Mesenchymal stem cell (in vitro differentiated cells and primary cell): ENCODE measurements around the gene DTNB.

Source experiments
- DNase-seq: peaks from one replicate; pipeline ENCODE4 v3.0.0-alpha.2; 2013
- H2AFZ ChIP-seq: one replicate; pipeline ENCODE4 v1.6.1; 2013; ENCODE audit warnings: low read depth, mild to moderate bottlenecking, control low read depth, inconsistent platforms, low read length, moderate library complexity
- H2AK5ac ChIP-seq: 2 replicates; pipeline ENCODE4 v1.6.1; 2013; ENCODE audit warnings: low read length, moderate library complexity, mild to moderate bottlenecking, inconsistent platforms; ENCODE audit not compliant: severe bottlenecking
- H2BK120ac ChIP-seq: one replicate; pipeline ENCODE4 v1.6.1; 2013; ENCODE audit warnings: low read depth, mild to moderate bottlenecking, inconsistent platforms, low read length, moderate library complexity
- H2BK12ac ChIP-seq, 2 experiments: one replicate each; pipeline ENCODE4 v1.6.1; 2013; ENCODE audit warnings: inconsistent platforms in 2 of 2, low read length in 2 of 2, mild to moderate bottlenecking in 2 of 2, moderate library complexity in 2 of 2, control low read depth in 1 of 2
- H2BK15ac ChIP-seq: one replicate; pipeline ENCODE4 v1.6.1; 2013; ENCODE audit warnings: mild to moderate bottlenecking, low read depth, inconsistent platforms; ENCODE audit not compliant: poor library complexity, severe bottlenecking
- H2BK5ac ChIP-seq: 2 replicates; pipeline ENCODE4 v1.6.1; 2013; ENCODE audit warnings: low read depth, mild to moderate bottlenecking, low read length, control low read depth, inconsistent platforms; ENCODE audit not compliant: poor library complexity, severe bottlenecking
- H3K14ac ChIP-seq, 2 experiments: one replicate each; pipeline ENCODE4 v1.6.1; 2013; ENCODE audit warnings: inconsistent platforms in 2 of 2, low read length in 2 of 2, control low read depth in 1 of 2, mild to moderate bottlenecking in 1 of 2, moderate library complexity in 1 of 2
- H3K18ac ChIP-seq, 2 experiments: one replicate each; pipeline ENCODE4 v1.6.1; 2013; ENCODE audit warnings: inconsistent platforms in 2 of 2, low read length in 2 of 2, control low read depth in 1 of 2, low read depth in 1 of 2, mild to moderate bottlenecking in 1 of 2
- H3K23ac ChIP-seq, 2 experiments: one replicate each; pipeline ENCODE4 v1.6.1; 2013; ENCODE audit warnings: inconsistent platforms in 2 of 2, low read length in 2 of 2, mild to moderate bottlenecking in 2 of 2, moderate library complexity in 2 of 2, control low read depth in 1 of 2
- H3K27ac ChIP-seq: 2 replicates; pipeline ENCODE4 v1.5.1; 2013; ENCODE audit warnings: mild to moderate bottlenecking, moderate library complexity, low read length, control low read depth, inconsistent platforms; ENCODE audit not compliant: poor library complexity, severe bottlenecking
- H3K27me3 ChIP-seq, 2 experiments: 2 replicates each; pipeline versions ENCODE4 v1.6.1 to v1.7.0; 2013; ENCODE audit warnings: low read length in 2 of 2, mild to moderate bottlenecking in 2 of 2, moderate library complexity in 2 of 2, control low read depth in 1 of 2, inconsistent platforms in 1 of 2; ENCODE audit not compliant: control insufficient read depth in 1 of 2, insufficient read depth in 1 of 2
- H3K36me3 ChIP-seq, 2 experiments: 2 replicates each; pipeline versions ENCODE4 v1.6.1 to v1.7.0; 2013; ENCODE audit warnings: low read length in 2 of 2, control low read depth in 1 of 2, inconsistent platforms in 1 of 2, low read depth in 1 of 2, mild to moderate bottlenecking in 1 of 2; ENCODE audit not compliant: insufficient read depth in 2 of 2, control insufficient read depth in 1 of 2
- H3K4ac ChIP-seq, 2 experiments: one replicate each; pipeline ENCODE4 v1.6.1; 2013; ENCODE audit warnings: inconsistent platforms in 2 of 2, low read length in 2 of 2, mild to moderate bottlenecking in 2 of 2, moderate library complexity in 2 of 2, control low read depth in 1 of 2, low read depth in 1 of 2
- H3K4me1 ChIP-seq: 2 replicates; pipeline ENCODE4 v1.6.1; 2013; ENCODE audit warnings: low read depth, low read length, control low read depth; ENCODE audit not compliant: control insufficient read depth, insufficient read depth
- H3K4me2 ChIP-seq: 2 replicates; pipeline ENCODE4 v1.6.1; 2013; ENCODE audit warnings: low read length, mild to moderate bottlenecking, inconsistent platforms; ENCODE audit not compliant: poor library complexity, severe bottlenecking
- H3K4me3 ChIP-seq, 2 experiments: 2 replicates each; pipeline versions ENCODE4 v1.5.1 to v1.7.0; 2013; ENCODE audit warnings: low read length in 2 of 2, mild to moderate bottlenecking in 2 of 2, control low read depth in 1 of 2, low read depth in 1 of 2; ENCODE audit not compliant: insufficient read depth in 1 of 2
- H3K79me1 ChIP-seq: replicated peaks from 2 replicates; pipeline ENCODE4 v1.6.1; 2013; ENCODE audit warnings: mild to moderate bottlenecking, control low read depth, low read length, inconsistent platforms; ENCODE audit not compliant: poor library complexity, severe bottlenecking
- H3K9ac ChIP-seq: 2 replicates; pipeline ENCODE4 v1.7.0; 2013; ENCODE audit warnings: mild to moderate bottlenecking, low read length, moderate library complexity
- H3K9me3 ChIP-seq: 2 replicates; pipeline ENCODE4 v1.7.0; 2013; ENCODE audit warnings: mild to moderate bottlenecking, low read length; ENCODE audit not compliant: control insufficient read depth
- H4K8ac ChIP-seq: one replicate; pipeline ENCODE4 v1.6.1; 2013; ENCODE audit warnings: inconsistent platforms, mild to moderate bottlenecking, low read length, moderate library complexity
- H4K91ac ChIP-seq: one replicate; pipeline ENCODE4 v1.6.1; 2013; ENCODE audit warnings: mild to moderate bottlenecking, low read length, inconsistent platforms
- WGBS: methylation state at CpG from one replicate; pipeline ENCODE4 v1.1.7; 2013; ENCODE audit warnings: mixed read lengths; 5-methylcytosine and 5-hydroxymethylcytosine counted together

DTNB gene

GRCh38 chr2:25375989-25376545 lies 297.3 kb downstream of the DTNB start:
- no peak overlapping the region for H4K91ac ChIP-seq
- no peaks in the 10 kb centered on the region for H3K9me3 ChIP-seq
- 84% methylated on average over 15 of the region's 16 CpGs for WGBS
- no peak overlapping the region for H3K23ac ChIP-seq
- H3K14ac ChIP-seq = no peak overlapping the region
- no peak overlapping the region for H3K4me3 ChIP-seq
- H3K27ac ChIP-seq = no peak overlapping the region
- H3K4me1 ChIP-seq = peaks cover 20% of the 10 kb centered on the region
- no peaks in the 10 kb centered on the region for H3K36me3 ChIP-seq
- no peak overlapping the region for H3K4me2 ChIP-seq
- no peak overlapping the region for H2AK5ac ChIP-seq
- H2BK5ac ChIP-seq = no peak overlapping the region
- no peak overlapping the region for H3K4ac ChIP-seq
- no peak for DNase-seq
- H3K27me3 ChIP-seq = peaks cover 0 to 15% of the 10 kb centered on the region in 2 experiments
- H2BK120ac ChIP-seq = no peak overlapping the region
- H3K79me1 ChIP-seq = no peaks in the 10 kb centered on the region
- H3K9ac ChIP-seq = peak overlapping the region; percentile 69
- H2BK12ac ChIP-seq = peak overlapping the region in 1 of 2 experiments; percentile 67
- H4K8ac ChIP-seq = no peak overlapping the region
- peak overlapping the region; percentile 38 for H2BK15ac ChIP-seq
- no peak overlapping the region for H2AFZ ChIP-seq
- H3K18ac ChIP-seq = peak overlapping the region in 1 of 2 experiments; percentile 25

GRCh38 chr2:25375371-25375988 lies 297.9 kb downstream of the DTNB start:
- H3K36me3 ChIP-seq = no peaks in the 10 kb centered on the region
- no peak overlapping the region for H2BK5ac ChIP-seq
- no peak overlapping the region for H2BK15ac ChIP-seq
- H3K9ac ChIP-seq = no peak overlapping the region
- no peak overlapping the region for H3K4me2 ChIP-seq
- no peak overlapping the region for H3K4me3 ChIP-seq
- no peak overlapping the region for H2AK5ac ChIP-seq
- H2BK120ac ChIP-seq = no peak overlapping the region
- H3K18ac ChIP-seq = no peak overlapping the region
- no peak overlapping the region for H2BK12ac ChIP-seq
- no peak overlapping the region for H2AFZ ChIP-seq
- no peak overlapping the region for H3K4ac ChIP-seq
- no peaks in the 10 kb centered on the region for H3K79me1 ChIP-seq
- peaks cover 20% of the 10 kb centered on the region for H3K4me1 ChIP-seq
- no peak overlapping the region for H4K91ac ChIP-seq
- H4K8ac ChIP-seq = no peak overlapping the region
- H3K23ac ChIP-seq = no peak overlapping the region
- no peak overlapping the region for H3K27ac ChIP-seq
- no peaks in the 10 kb centered on the region for H3K9me3 ChIP-seq
- peaks cover 0 to 15% of the 10 kb centered on the region in 2 experiments for H3K27me3 ChIP-seq
- no peak for DNase-seq
- H3K14ac ChIP-seq = no peak overlapping the region
- 84% methylated on average over 17 of the region's 17 CpGs for WGBS

- no peak overlapping the region for H3K27ac ChIP-seq
- no peak overlapping the region for H3K4me3 ChIP-seq
- no peaks in the 10 kb centered on the region for H3K79me1 ChIP-seq
- H3K36me3 ChIP-seq = no peaks in the 10 kb centered on the region
- H3K18ac ChIP-seq = no peak overlapping the region
- peaks cover 20% of the 10 kb centered on the region for H3K4me1 ChIP-seq
- H3K9ac ChIP-seq = no peak overlapping the region
- no peak overlapping the region for H4K91ac ChIP-seq
- no peak overlapping the region for H3K4ac ChIP-seq
- no peak overlapping the region for H2BK5ac ChIP-seq
- H2BK15ac ChIP-seq = peak overlapping the region; percentile 46
- no peaks in the 10 kb centered on the region for H3K9me3 ChIP-seq
- H2BK12ac ChIP-seq = no peak overlapping the region
- peaks cover 0 to 15% of the 10 kb centered on the region in 2 experiments for H3K27me3 ChIP-seq
- H3K4me2 ChIP-seq = no peak overlapping the region
- no peak overlapping the region for H3K23ac ChIP-seq
- H2AFZ ChIP-seq = no peak overlapping the region
- no peak overlapping the region for H4K8ac ChIP-seq
- 94% methylated on average over 5 of the region's 5 CpGs for WGBS
- no peak overlapping the region for H2AK5ac ChIP-seq
- H3K14ac ChIP-seq = no peak overlapping the region
- no peak for DNase-seq
- H2BK120ac ChIP-seq = no peak overlapping the region
Observed at GRCh38 chr2:25374827-25375226, 298.6 kb downstream of the DTNB start.

- H4K91ac ChIP-seq = no peak overlapping the region
- no peaks in the 10 kb centered on the region for H3K79me1 ChIP-seq
- H2BK120ac ChIP-seq = no peak overlapping the region
- WGBS = 93% methylated on average over 4 of the region's 4 CpGs
- H4K8ac ChIP-seq = no peak overlapping the region
- H3K14ac ChIP-seq = no peak overlapping the region
- no peak overlapping the region for H3K4me3 ChIP-seq
- no peaks in the 10 kb centered on the region for H3K36me3 ChIP-seq
- H2BK5ac ChIP-seq = no peak overlapping the region
- H3K4me1 ChIP-seq = peaks cover 20% of the 10 kb centered on the region
- H3K27ac ChIP-seq = no peak overlapping the region
- no peak overlapping the region for H3K18ac ChIP-seq
- no peak overlapping the region for H3K23ac ChIP-seq
- H2AFZ ChIP-seq = no peak overlapping the region
- H3K4me2 ChIP-seq = no peak overlapping the region
- no peak overlapping the region for H2BK12ac ChIP-seq
- no peak for DNase-seq
- H3K27me3 ChIP-seq = peaks cover 0 to 15% of the 10 kb centered on the region in 2 experiments
- no peak overlapping the region for H2BK15ac ChIP-seq
- H3K9me3 ChIP-seq = no peaks in the 10 kb centered on the region
- H3K9ac ChIP-seq = no peak overlapping the region
- no peak overlapping the region for H3K4ac ChIP-seq
- H2AK5ac ChIP-seq = no peak overlapping the region
Observed at GRCh38 chr2:25374411-25374810, 299.0 kb downstream of the DTNB start.
